Activated CD4-positive, alpha-beta memory T cell treated with anti-CD3 and anti-CD28 coated beads for 36 hours (primary cell): ENCODE measurements around the gene TANGO2. TPM values are rescaled to one million over a fixed set of nuclear protein-coding genes. Genes with fewer than 3 reads are reported as not detected.

Experiments
- CTCF ChIA-PET: fragments of 350-600 bp; sonication (Branson Sonifier 250); formaldehyde crosslinking; loops from one replicate; lab custom pipeline; 2021; ENCODE audit warnings: antibody characterized with exemption, inconsistent platforms; lab: Charles Lee
- POLR2A ChIA-PET: fragments of 350-600 bp; sonication (Branson Sonifier 250); formaldehyde crosslinking; loops from one replicate; lab custom pipeline; 2021; ENCODE audit warnings: antibody characterized with exemption; lab: Charles Lee
- DNase-seq: peaks from one replicate; pipeline ENCODE4 v3.0.0-alpha.2; 2020
- H3K27ac Mint-ChIP-seq: one replicate; pipeline ENCODE4 v1.8.0; 2021; ENCODE audit warnings: mixed read lengths
- H3K27me3 Mint-ChIP-seq: one replicate; pipeline ENCODE4 v1.8.0; 2021; ENCODE audit warnings: mixed read lengths
- H3K36me3 Mint-ChIP-seq: one replicate; pipeline ENCODE4 v1.8.0; 2021; ENCODE audit warnings: mixed read lengths
- H3K4me1 Mint-ChIP-seq: one replicate; pipeline ENCODE4 v1.8.0; 2021; ENCODE audit warnings: low read depth, mixed read lengths
- H3K4me3 Mint-ChIP-seq: one replicate; pipeline ENCODE4 v1.8.0; 2021; ENCODE audit warnings: mild to moderate bottlenecking, mixed read lengths
- H3K9me3 Mint-ChIP-seq: one replicate; pipeline ENCODE4 v1.8.0; 2021; ENCODE audit warnings: mixed read lengths
- intact Hi-C: fragments of 100-400 bp; cut with micrococcal nuclease; formaldehyde crosslinking; loops from one replicate; pipeline ENCODE4 v1.15.1; 2023
- total RNA-seq, 2 experiments: library from RNA; stranded (reverse); gene quantifications; one replicate each; pipeline ENCODE4 v1.2.3, GENCODE V29; 2021

The TANGO2 gene
- total RNA-seq, 2 experiments from 2014 or later = 20.7 to 23.6 TPM

- no peaks in the 10 kb centered on the region for H3K4me1 Mint-ChIP-seq
- no peak overlapping the region for H3K4me3 Mint-ChIP-seq
- POLR2A ChIA-PET = no interaction called here
- DNase-seq = no peak
- no peaks in the 10 kb centered on the region for H3K27me3 Mint-ChIP-seq
- intact Hi-C loops = no loop called here
- H3K27ac Mint-ChIP-seq = no peak overlapping the region
- CTCF ChIA-PET = no interaction called here
- H3K36me3 Mint-ChIP-seq = peaks cover 13% of the 10 kb centered on the region
- no peaks in the 10 kb centered on the region for H3K9me3 Mint-ChIP-seq
Observed at GRCh38 chr22:20054485-20054884, 33.6 kb downstream of the TANGO2 start.

- no peak overlapping the region for H3K4me3 Mint-ChIP-seq
- H3K9me3 Mint-ChIP-seq = no peaks in the 10 kb centered on the region
- no peaks in the 10 kb centered on the region for H3K4me1 Mint-ChIP-seq
- no peak overlapping the region for H3K27ac Mint-ChIP-seq
- CTCF ChIA-PET = no interaction called here
- H3K27me3 Mint-ChIP-seq = no peaks in the 10 kb centered on the region
- no peak for DNase-seq
- POLR2A ChIA-PET = no interaction called here
- intact Hi-C loops = no loop called here
- H3K36me3 Mint-ChIP-seq = peaks cover 11% of the 10 kb centered on the region
Observed at GRCh38 chr22:20055144-20055543, 34.2 kb downstream of the TANGO2 start.

GRCh38 chr22:20055654-20056053 lies 34.7 kb downstream of the TANGO2 start:
- CTCF ChIA-PET = no interaction called here
- no peaks in the 10 kb centered on the region for H3K4me1 Mint-ChIP-seq
- intact Hi-C loops = no loop called here
- no peak overlapping the region for H3K27ac Mint-ChIP-seq
- peaks cover 13% of the 10 kb centered on the region for H3K36me3 Mint-ChIP-seq
- no peak overlapping the region for H3K4me3 Mint-ChIP-seq
- POLR2A ChIA-PET = no interaction called here
- H3K27me3 Mint-ChIP-seq = no peaks in the 10 kb centered on the region
- H3K9me3 Mint-ChIP-seq = no peaks in the 10 kb centered on the region
- DNase-seq = no peak

GRCh38 chr22:20056161-20056560 lies 35.3 kb downstream of the TANGO2 start:
- Mint-ChIP-seq H3K27ac (no peak overlapping the region), H3K4me1 (no peaks in the 10 kb centered on the region), H3K27me3 (no peaks in the 10 kb centered on the region), H3K4me3 (no peak overlapping the region), H3K9me3 (no peaks in the 10 kb centered on the region), H3K36me3 (peaks cover 13% of the 10 kb centered on the region)
- CTCF ChIA-PET = no interaction called here
- intact Hi-C loops = no loop called here
- POLR2A ChIA-PET = no interaction called here
- DNase-seq = no peak

- H3K9me3 Mint-ChIP-seq = no peaks in the 10 kb centered on the region
- intact Hi-C loops = no loop called here
- no peaks in the 10 kb centered on the region for H3K4me1 Mint-ChIP-seq
- no peak overlapping the region for H3K4me3 Mint-ChIP-seq
- no peak for DNase-seq
- H3K36me3 Mint-ChIP-seq = peaks cover 15% of the 10 kb centered on the region
- POLR2A ChIA-PET = no interaction called here
- H3K27me3 Mint-ChIP-seq = no peaks in the 10 kb centered on the region
- no peak overlapping the region for H3K27ac Mint-ChIP-seq
- CTCF ChIA-PET = no interaction called here
Observed at GRCh38 chr22:20056696-20057386, 35.9 kb downstream of the TANGO2 start.

- H3K4me3 Mint-ChIP-seq = no peak overlapping the region
Observed at GRCh38 chr22:20057596-20058268, 36.8 kb downstream of the TANGO2 start.

GRCh38 chr22:20058989-20059770 lies 38.3 kb downstream of the TANGO2 start:
- Mint-ChIP-seq H3K4me3 (no peak overlapping the region), H3K27me3 (no peaks in the 10 kb centered on the region), H3K27ac (no peak overlapping the region), H3K4me1 (no peaks in the 10 kb centered on the region), H3K36me3 (peaks cover 11% of the 10 kb centered on the region), H3K9me3 (no peaks in the 10 kb centered on the region)
- ChIA-PET CTCF (interaction anchor here (0.7 kb wide), 1 partner anchor 311 kb away, joined by 6 read pairs; no protein-coding TSS in a partner anchor), POLR2A (no interaction called here)
- intact Hi-C loops = no loop called here
- DNase-seq = no peak

More at GRCh38 chr22:20057596-20058268, 36.8 kb downstream of the TANGO2 start:
- no peak overlapping the region for H3K27ac Mint-ChIP-seq
- CTCF ChIA-PET = no interaction called here
- POLR2A ChIA-PET = no interaction called here
- H3K9me3 Mint-ChIP-seq = no peaks in the 10 kb centered on the region
- no peaks in the 10 kb centered on the region for H3K27me3 Mint-ChIP-seq
- no peak for DNase-seq
- peaks cover 11% of the 10 kb centered on the region for H3K36me3 Mint-ChIP-seq
- no peaks in the 10 kb centered on the region for H3K4me1 Mint-ChIP-seq
- intact Hi-C loops = no loop called here

- intact Hi-C loops = no loop called here
- no peaks in the 10 kb centered on the region for H3K27me3 Mint-ChIP-seq
- H3K36me3 Mint-ChIP-seq = peaks cover 9% of the 10 kb centered on the region
- POLR2A ChIA-PET = no interaction called here
- H3K4me1 Mint-ChIP-seq = no peaks in the 10 kb centered on the region
- CTCF ChIA-PET = no interaction called here
- no peak for DNase-seq
- no peak overlapping the region for H3K4me3 Mint-ChIP-seq
- no peaks in the 10 kb centered on the region for H3K9me3 Mint-ChIP-seq
- no peak overlapping the region for H3K27ac Mint-ChIP-seq
Observed at GRCh38 chr22:20060700-20061480, 40.0 kb downstream of the TANGO2 start.

GRCh38 chr22:20061481-20061861 lies 40.6 kb downstream of the TANGO2 start:
- no peak for DNase-seq
- no peaks in the 10 kb centered on the region for H3K4me1 Mint-ChIP-seq
- ChIA-PET CTCF (no interaction called here), POLR2A (no interaction called here)
- no peak overlapping the region for H3K4me3 Mint-ChIP-seq
- H3K9me3 Mint-ChIP-seq = no peaks in the 10 kb centered on the region
- H3K27me3 Mint-ChIP-seq = no peaks in the 10 kb centered on the region
- no peak overlapping the region for H3K27ac Mint-ChIP-seq
- H3K36me3 Mint-ChIP-seq = peaks cover 9% of the 10 kb centered on the region
- intact Hi-C loops = no loop called here

GRCh38 chr22:20062043-20062765 lies 41.3 kb downstream of the TANGO2 start:
- CTCF ChIA-PET = interaction anchor here (1.7 kb wide), 1 partner anchor 23 kb away, joined by 4 read pairs; no protein-coding TSS in a partner anchor
- intact Hi-C loops = no loop called here
- H3K27me3 Mint-ChIP-seq = no peaks in the 10 kb centered on the region
- DNase-seq = no peak
- no peaks in the 10 kb centered on the region for H3K4me1 Mint-ChIP-seq
- H3K4me3 Mint-ChIP-seq = no peak overlapping the region
- no peaks in the 10 kb centered on the region for H3K9me3 Mint-ChIP-seq
- H3K36me3 Mint-ChIP-seq = peaks cover 9% of the 10 kb centered on the region
- POLR2A ChIA-PET = no interaction called here
- H3K27ac Mint-ChIP-seq = no peak overlapping the region

GRCh38 chr22:20062766-20063083 lies 41.8 kb downstream of the TANGO2 start:
- DNase-seq = peak; percentile 16
- intact Hi-C loops = no loop called here
- H3K27ac Mint-ChIP-seq = peak overlapping the region; percentile 20
- H3K4me1 Mint-ChIP-seq = no peaks in the 10 kb centered on the region
- no peaks in the 10 kb centered on the region for H3K9me3 Mint-ChIP-seq
- peaks cover 9% of the 10 kb centered on the region for H3K36me3 Mint-ChIP-seq
- ChIA-PET POLR2A (no interaction called here), CTCF (interaction anchor here (1.7 kb wide), 1 partner anchor 23 kb away, joined by 4 read pairs; no protein-coding TSS in a partner anchor)
- H3K4me3 Mint-ChIP-seq = no peak overlapping the region
- H3K27me3 Mint-ChIP-seq = no peaks in the 10 kb centered on the region
